Thyroid gland (tissue), 4 donors: ENCODE measurements around the gene SARDH. TPM values are rescaled to one million over a fixed set of nuclear protein-coding genes. Genes with fewer than 3 reads are reported as not detected.

Experiments
- DNase-seq, 2 donors: peaks; one replicate each; pipeline ENCODE4 v3.0.0-alpha.2; 2019
- H3K27ac ChIP-seq, 3 donors: fragments of 200-600 bp; sonication (generic); 1 replicate in 2 of 3; 2 replicates in 1 of 3; pipeline ENCODE4 v1.5.1; 2016 to 2019; ENCODE audit warnings: mild to moderate bottlenecking in 1 of 3, moderate library complexity in 1 of 3
- H3K27me3 ChIP-seq: fragments of 200-600 bp; sonication (generic); one replicate; pipeline ENCODE4 v1.5.1; 2019
- H3K36me3 ChIP-seq, 2 donors: fragments of 200-600 bp; sonication (generic); one replicate each; pipeline ENCODE4 v1.5.1; 2016 to 2019
- H3K4me1 ChIP-seq, 2 donors: fragments of 200-600 bp; sonication (generic); one replicate each; pipeline ENCODE4 v1.5.1; 2017 to 2019
- H3K4me3 ChIP-seq, 3 donors: fragments of 200-600 bp; sonication (generic); replicated peaks in 1 of 3; 1 replicate in 2 of 3; 2 replicates in 1 of 3; pipeline ENCODE4 v1.5.1; 2016; ENCODE audit warnings: mild to moderate bottlenecking in 1 of 3
- H3K9me3 ChIP-seq: fragments of 200-600 bp; sonication (generic); one replicate; pipeline ENCODE4 v1.5.1; 2017
- POLR2A ChIP-seq, 2 donors: fragments of 450-650 bp; IDR thresholded peaks; one replicate each; pipeline ENCODE4 v1.6.1; 2017; ENCODE audit warnings: antibody characterized with exemption in 2 of 2, mild to moderate bottlenecking in 2 of 2, moderate library complexity in 1 of 2
- WGBS, 2 donors: methylation state at CpG; one replicate each; pipeline ENCODE4 v1.1.5; 2017; 5-methylcytosine and 5-hydroxymethylcytosine counted together
- intact Hi-C: fragments of 100-400 bp; cut with DNase I; formaldehyde crosslinking; loops from one replicate; pipeline ENCODE4 v1.15.1; 2023
- total RNA-seq, 4 donors: library from RNA; depleted of rRNA; stranded (reverse); fragments of >200 nt; gene quantifications; one replicate each; pipeline ENCODE4 v1.2.3, GENCODE V29; 2016
- TF ChIP-seq, protein P1 (sequence below), 6 experiments: fragments of 200-600 bp in 3 of 6; fragments of 450-650 bp in 3 of 6; sonication (generic) in 3 of 6; IDR thresholded peaks; one replicate each; pipeline ENCODE4 v1.5.1; 2016 to 2019; ENCODE audit warnings: antibody characterized with exemption in 6 of 6, mild to moderate bottlenecking in 2 of 6, inconsistent platforms in 1 of 6, moderate library complexity in 1 of 6

Gene SARDH
- total RNA-seq, 4 donors from 2014 or later = 2.2 to 6.2 (median 3.3) TPM; not detected in 1

DNA sequence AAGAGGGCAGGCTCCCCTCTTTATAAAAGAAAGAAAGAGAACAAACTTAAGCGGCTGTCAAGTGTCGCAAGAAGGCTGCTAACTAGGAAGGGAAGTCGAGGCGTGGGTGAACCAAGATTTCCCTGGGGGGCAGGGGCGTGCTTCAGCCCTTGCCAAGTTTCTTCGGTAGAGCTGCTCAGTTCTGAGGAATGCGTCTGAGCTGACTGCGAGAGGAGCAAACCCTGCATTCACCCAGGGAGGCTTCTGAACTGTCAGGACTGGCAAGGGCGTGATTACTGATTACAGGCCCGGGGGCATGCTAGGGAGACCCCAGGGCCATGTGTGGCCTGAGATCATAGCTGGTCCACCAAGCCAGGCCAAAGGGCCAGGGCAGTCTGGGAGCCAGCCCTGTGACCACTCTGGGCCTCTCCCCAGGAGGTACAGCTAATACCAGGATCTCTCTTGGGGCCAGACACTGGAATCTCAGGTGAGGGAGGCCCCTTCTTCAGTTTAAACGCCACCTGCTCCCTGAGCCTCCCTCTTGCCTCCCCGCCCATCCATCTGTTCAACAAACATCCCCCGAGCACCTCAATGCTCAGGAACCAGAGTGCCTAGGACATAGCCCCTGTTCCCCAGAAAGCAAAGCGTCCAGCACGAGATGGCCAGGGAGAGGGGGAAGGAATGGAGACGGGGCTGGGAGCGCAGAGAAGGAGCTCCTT is 30.9 kb downstream of the SARDH start:
- TF ChIP-seq POLR2A (IDR thresholded peaks at IDR 0.05) = no peak
- H3K4me1 ChIP-seq = peaks cover 8 to 24% of the 10 kb centered on the region in 2 donors
- 64 to 74% methylated on average over 14 to 17 of the region's 17 CpGs for WGBS, 2 donors
- no peak for DNase-seq
- intact Hi-C loops = no loop called here
- no peaks in the 10 kb centered on the region for H3K36me3 ChIP-seq
- H3K4me3 ChIP-seq = no peak overlapping the region
- no peaks in the 10 kb centered on the region for H3K9me3 ChIP-seq
- H3K27ac ChIP-seq = peak overlapping the region in 2 of 3 donors; percentile 12 to 30
- no peaks in the 10 kb centered on the region for H3K27me3 ChIP-seq

DNA sequence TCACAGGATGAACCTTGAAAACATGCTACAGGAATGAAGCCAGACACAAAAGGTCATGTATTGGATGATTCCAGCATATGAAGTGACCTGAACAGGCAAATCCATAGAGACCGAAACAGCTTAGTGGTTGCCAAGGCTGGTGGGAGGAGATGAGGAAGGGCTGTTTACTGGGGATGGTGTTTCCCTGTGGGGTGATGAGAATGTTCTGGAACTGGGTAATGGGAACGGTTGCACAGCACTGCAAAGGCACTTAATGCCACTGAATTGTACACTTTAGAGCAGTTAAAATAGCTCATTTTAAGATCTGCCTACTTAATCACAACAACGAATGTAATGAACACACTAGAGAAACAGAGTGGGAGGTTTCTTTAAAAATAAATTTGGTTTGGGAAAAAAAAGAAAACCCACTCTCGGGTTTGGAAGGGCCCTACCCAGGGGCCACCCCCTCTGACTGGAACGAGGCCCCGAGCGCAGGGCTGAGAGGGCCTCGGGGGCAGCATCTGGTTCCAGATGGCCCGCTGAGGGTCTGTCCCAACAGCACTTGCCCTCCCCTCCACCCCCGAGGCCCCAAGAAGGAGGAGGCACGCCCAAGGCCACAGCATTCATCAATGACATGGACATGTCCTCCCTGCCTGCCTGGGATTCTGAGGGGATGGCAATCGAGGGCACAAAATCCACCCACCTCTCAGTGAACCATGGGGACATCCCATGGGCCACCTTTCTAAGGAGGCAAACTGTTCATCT is 31.7 kb downstream of the SARDH start:
- intact Hi-C loops = no loop called here
- no peaks in the 10 kb centered on the region for H3K27me3 ChIP-seq
- H3K4me1 ChIP-seq = peaks cover 8 to 22% of the 10 kb centered on the region in 2 donors
- no peak overlapping the region for H3K27ac ChIP-seq
- H3K4me3 ChIP-seq = no peak overlapping the region
- no peaks in the 10 kb centered on the region for H3K9me3 ChIP-seq
- DNase-seq = no peak
- WGBS, 2 donors = 61 to 73% methylated on average over 9 to 12 of the region's 12 CpGs
- no peaks in the 10 kb centered on the region for H3K36me3 ChIP-seq
- TF ChIP-seq, protein P1, sequence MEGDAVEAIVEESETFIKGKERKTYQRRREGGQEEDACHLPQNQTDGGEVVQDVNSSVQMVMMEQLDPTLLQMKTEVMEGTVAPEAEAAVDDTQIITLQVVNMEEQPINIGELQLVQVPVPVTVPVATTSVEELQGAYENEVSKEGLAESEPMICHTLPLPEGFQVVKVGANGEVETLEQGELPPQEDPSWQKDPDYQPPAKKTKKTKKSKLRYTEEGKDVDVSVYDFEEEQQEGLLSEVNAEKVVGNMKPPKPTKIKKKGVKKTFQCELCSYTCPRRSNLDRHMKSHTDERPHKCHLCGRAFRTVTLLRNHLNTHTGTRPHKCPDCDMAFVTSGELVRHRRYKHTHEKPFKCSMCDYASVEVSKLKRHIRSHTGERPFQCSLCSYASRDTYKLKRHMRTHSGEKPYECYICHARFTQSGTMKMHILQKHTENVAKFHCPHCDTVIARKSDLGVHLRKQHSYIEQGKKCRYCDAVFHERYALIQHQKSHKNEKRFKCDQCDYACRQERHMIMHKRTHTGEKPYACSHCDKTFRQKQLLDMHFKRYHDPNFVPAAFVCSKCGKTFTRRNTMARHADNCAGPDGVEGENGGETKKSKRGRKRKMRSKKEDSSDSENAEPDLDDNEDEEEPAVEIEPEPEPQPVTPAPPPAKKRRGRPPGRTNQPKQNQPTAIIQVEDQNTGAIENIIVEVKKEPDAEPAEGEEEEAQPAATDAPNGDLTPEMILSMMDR (IDR thresholded peaks at IDR 0.05) = no peak
- TF ChIP-seq POLR2A (IDR thresholded peaks at IDR 0.05) = no peak

DNA sequence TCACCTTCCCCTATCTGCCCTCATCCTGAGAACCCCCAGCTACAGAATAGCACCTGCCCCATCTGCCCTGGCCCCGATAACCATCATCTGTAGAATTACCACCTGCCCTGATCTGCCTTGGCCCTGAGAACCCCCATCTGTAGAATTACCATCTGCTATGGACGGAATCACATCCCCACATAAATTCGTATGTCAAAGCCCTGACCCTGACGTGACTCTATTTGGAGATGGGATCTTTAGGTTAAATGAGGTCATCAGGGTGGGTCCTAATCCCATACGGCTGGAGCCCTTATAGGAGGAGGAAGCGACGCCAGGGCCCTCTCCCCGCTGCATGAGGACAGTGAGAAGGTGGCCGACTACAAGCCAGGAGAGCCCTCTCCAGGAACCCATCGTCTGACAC is 32.6 kb downstream of the SARDH start:
- Histone ChIP-seq H3K4me1 (peaks cover 8 to 22% of the 10 kb centered on the region in 2 donors), H3K4me3 (no peak overlapping the region), H3K27ac (no peak overlapping the region), H3K36me3 (no peaks in the 10 kb centered on the region), H3K27me3 (no peaks in the 10 kb centered on the region), H3K9me3 (no peaks in the 10 kb centered on the region)
- WGBS, 2 donors = 79 to 94% methylated on average over 10 of the region's 10 CpGs
- no peak for TF ChIP-seq POLR2A (IDR thresholded peaks at IDR 0.05)
- TF ChIP-seq, protein P1 (IDR thresholded peaks at IDR 0.05) = no peak
- DNase-seq = no peak
- intact Hi-C loops = no loop called here

- 92 to 93% methylated on average over 15 to 23 of the region's 23 CpGs for WGBS, 2 donors
- no peaks in the 10 kb centered on the region for H3K9me3 ChIP-seq
- H3K4me1 ChIP-seq = peaks cover 8 to 22% of the 10 kb centered on the region in 2 donors
- no peaks in the 10 kb centered on the region for H3K27me3 ChIP-seq
- no peak overlapping the region for H3K27ac ChIP-seq
- TF ChIP-seq, protein P1 (IDR thresholded peaks at IDR 0.05) = no peak
- no peak for TF ChIP-seq POLR2A (IDR thresholded peaks at IDR 0.05)
- intact Hi-C loops = no loop called here
- no peak overlapping the region for H3K4me3 ChIP-seq
- no peaks in the 10 kb centered on the region for H3K36me3 ChIP-seq
- no peak for DNase-seq
These were observed 33.4 kb downstream of the SARDH start for GRCh38 chr9:133704711-133705181.

GRCh38 chr9:133703591-133704399 is 34.4 kb downstream of the SARDH start:
- intact Hi-C loops = no loop called here
- H3K4me1 ChIP-seq = peaks cover 8 to 22% of the 10 kb centered on the region in 2 donors
- TF ChIP-seq, protein P1 (IDR thresholded peaks at IDR 0.05) = no peak
- no peak for TF ChIP-seq POLR2A (IDR thresholded peaks at IDR 0.05)
- DNase-seq = no peak
- no peaks in the 10 kb centered on the region for H3K27me3 ChIP-seq
- H3K36me3 ChIP-seq = no peaks in the 10 kb centered on the region
- no peaks in the 10 kb centered on the region for H3K9me3 ChIP-seq
- no peak overlapping the region for H3K4me3 ChIP-seq
- no peak overlapping the region for H3K27ac ChIP-seq
- WGBS, 2 donors = 83 to 92% methylated on average over 9 to 16 of the region's 21 CpGs
